Astrocyte (in vitro differentiated cells and primary cell): ENCODE results near the gene ZNF544. TPM values are rescaled to one million over a fixed set of nuclear protein-coding genes. Genes with fewer than 3 reads are reported as not detected.
"Not testable (repeated sequence)": the region's sequence is repeated elsewhere in the genome, so short reads cannot be mapped to it uniquely, and the experiment has no call there.

Experiments
- DNase-seq: peaks from one replicate; pipeline ENCODE4 v3.0.0-alpha.2; 2010; ENCODE audit warnings: low read depth
- FAIRE-seq: peaks from 2 replicates; lab custom pipeline; 2011; peaks lifted over from hg19 to GRCh38; lab: Jason Lieb, UNC
- H2AFZ ChIP-seq: 2 replicates; pipeline ENCODE4 v1.6.0; 2012; ENCODE audit warnings: low read depth, low read length, inconsistent platforms
- H3K27ac ChIP-seq: 2 replicates; pipeline ENCODE4 v1.5.1; 2011; ENCODE audit warnings: low read depth, low read length, inconsistent platforms
- H3K27me3 ChIP-seq: 2 replicates; pipeline ENCODE4 v1.6.0; 2011; ENCODE audit warnings: low read length, inconsistent platforms; ENCODE audit not compliant: insufficient read depth
- H3K36me3 ChIP-seq: 2 replicates; pipeline ENCODE4 v1.5.1; 2011; ENCODE audit warnings: low read length, inconsistent platforms; ENCODE audit not compliant: insufficient read depth
- H3K4me1 ChIP-seq: 2 replicates; pipeline ENCODE4 v1.5.1; 2011; ENCODE audit warnings: low read length, inconsistent platforms; ENCODE audit not compliant: insufficient read depth
- H3K4me2 ChIP-seq: 2 replicates; pipeline ENCODE4 v1.6.0; 2012; ENCODE audit warnings: low read length, inconsistent platforms
- H3K4me3 ChIP-seq: 2 replicates; pipeline ENCODE4 v1.5.1; 2011; ENCODE audit warnings: low read depth, mild to moderate bottlenecking, low read length, inconsistent platforms; ENCODE audit not compliant: insufficient read depth
- H3K79me2 ChIP-seq: 2 replicates; pipeline ENCODE4 v1.6.0; 2012; ENCODE audit warnings: mild to moderate bottlenecking, low read length, inconsistent platforms; ENCODE audit not compliant: insufficient read depth
- H3K9ac ChIP-seq: 2 replicates; pipeline ENCODE4 v1.6.0; 2012; ENCODE audit warnings: mild to moderate bottlenecking, low read length, inconsistent platforms
- H3K9me3 ChIP-seq: 2 replicates; pipeline ENCODE4 v1.5.1; 2012; ENCODE audit warnings: low read depth, mild to moderate bottlenecking, low read length, inconsistent platforms; ENCODE audit not compliant: insufficient read depth
- H4K20me1 ChIP-seq: 2 replicates; pipeline ENCODE4 v1.6.0; 2012; ENCODE audit warnings: low read length, inconsistent platforms; ENCODE audit not compliant: insufficient read depth
- H3K27ac Mint-ChIP-seq: one replicate; pipeline ENCODE4 v1.8.0; 2021; ENCODE audit warnings: mild to moderate bottlenecking, mixed read lengths; ENCODE audit not compliant: unreplicated experiment
- H3K27me3 Mint-ChIP-seq: one replicate; pipeline ENCODE4 v1.8.0; 2021; ENCODE audit warnings: low read depth, mixed read lengths; ENCODE audit not compliant: unreplicated experiment
- H3K36me3 Mint-ChIP-seq: one replicate; pipeline ENCODE4 v1.8.0; 2021; ENCODE audit warnings: low read depth, mixed read lengths; ENCODE audit not compliant: unreplicated experiment
- H3K4me1 Mint-ChIP-seq: one replicate; pipeline ENCODE4 v1.8.0; 2021; ENCODE audit warnings: low read depth, mixed read lengths; ENCODE audit not compliant: unreplicated experiment
- H3K4me3 Mint-ChIP-seq: one replicate; pipeline ENCODE4 v1.8.0; 2021; ENCODE audit warnings: mild to moderate bottlenecking, moderate library complexity, mixed read lengths; ENCODE audit not compliant: unreplicated experiment
- H3K9me3 Mint-ChIP-seq: one replicate; pipeline ENCODE4 v1.8.0; 2021; ENCODE audit warnings: mild to moderate bottlenecking, mixed read lengths; ENCODE audit not compliant: unreplicated experiment
- CTCF ChIP-seq: IDR thresholded peaks from 2 replicates; pipeline ENCODE4 v1.5.1; 2011; ENCODE audit warnings: low read depth, mild to moderate bottlenecking, inconsistent platforms, low read length, moderate library complexity; ENCODE audit not compliant: insufficient read depth
- EZH2 ChIP-seq: IDR thresholded peaks from 2 replicates; pipeline ENCODE4 v1.6.1; 2012; ENCODE audit warnings: mild to moderate bottlenecking, low read length, inconsistent platforms; ENCODE audit not compliant: insufficient read depth
- total RNA-seq: library from RNA; stranded (reverse); gene quantifications from 2 replicates; pipeline ENCODE4 v1.2.1, GENCODE V29; 2021

ZNF544 gene
- total RNA-seq, 1 donor from 2014 or later = 23.4 TPM

- Histone ChIP-seq H3K79me2 (peaks cover 39% of the 10 kb centered on the region), H3K4me1 (peaks cover 10% of the 10 kb centered on the region), H2AFZ (no peak overlapping the region), H3K27me3 (no peaks in the 10 kb centered on the region), H4K20me1 (peaks cover 31% of the 10 kb centered on the region), H3K27ac (no peak overlapping the region), H3K4me2 (no peak overlapping the region), H3K4me3 (no peak overlapping the region), H3K36me3 (peaks cover 35% of the 10 kb centered on the region), H3K9me3 (no peaks in the 10 kb centered on the region), H3K9ac (no peak overlapping the region)
- Mint-ChIP-seq H3K4me1 (peaks cover 10% of the 10 kb centered on the region), H3K9me3 (peaks cover 2% of the 10 kb centered on the region), H3K4me3 (no peak overlapping the region), H3K27me3 (no peaks in the 10 kb centered on the region), H3K36me3 (peaks cover 22% of the 10 kb centered on the region), H3K27ac (peak overlapping the region; percentile 43)
- no peak for DNase-seq
- TF ChIP-seq EZH2 = no peak
- TF ChIP-seq CTCF = no peak
- no peak for FAIRE-seq
Measured at GRCh38 chr19:58307736-58308135, 79.0 kb downstream of the ZNF544 start.

GRCh38 chr19:58310685-58311084, 82.0 kb downstream of the ZNF544 start:
- FAIRE-seq, H3K27me3 ChIP-seq, H3K9me3 Mint-ChIP-seq, H2AFZ ChIP-seq, H3K27ac ChIP-seq, H3K4me1 ChIP-seq, H3K4me3 Mint-ChIP-seq, H3K4me3 ChIP-seq, H3K27ac Mint-ChIP-seq, DNase-seq, H3K9me3 ChIP-seq, H3K27me3 Mint-ChIP-seq, H3K4me1 Mint-ChIP-seq, H3K4me2 ChIP-seq, H3K9ac ChIP-seq: not testable (repeated sequence)
- H3K79me2 ChIP-seq = peaks cover 29% of the 10 kb centered on the region
- peaks cover 52% of the 10 kb centered on the region for H3K36me3 ChIP-seq
- peaks cover 33% of the 10 kb centered on the region for H4K20me1 ChIP-seq
- peaks cover 28% of the 10 kb centered on the region for H3K36me3 Mint-ChIP-seq

GRCh38 chr19:58311345-58311865, 82.7 kb downstream of the ZNF544 start:
- no peak overlapping the region for H3K4me3 ChIP-seq
- H3K9me3 ChIP-seq = no peaks in the 10 kb centered on the region
- Mint-ChIP-seq H3K27ac (no peak overlapping the region), H3K27me3 (no peaks in the 10 kb centered on the region), H3K36me3 (peaks cover 26% of the 10 kb centered on the region), H3K4me3 (peak overlapping the region; percentile 6), H3K9me3 (peaks cover 2% of the 10 kb centered on the region), H3K4me1 (peaks cover under 1% of the 10 kb centered on the region)
- no peak overlapping the region for H3K9ac ChIP-seq
- H4K20me1 ChIP-seq = peaks cover 31% of the 10 kb centered on the region
- no peak overlapping the region for H3K27ac ChIP-seq
- H3K36me3 ChIP-seq = peaks cover 50% of the 10 kb centered on the region
- no peaks in the 10 kb centered on the region for H3K27me3 ChIP-seq
- FAIRE-seq = no peak
- H2AFZ ChIP-seq = no peak overlapping the region
- H3K4me2 ChIP-seq = no peak overlapping the region
- H3K79me2 ChIP-seq = peaks cover 22% of the 10 kb centered on the region
- no peak for DNase-seq
- no peaks in the 10 kb centered on the region for H3K4me1 ChIP-seq
- TF ChIP-seq CTCF = no peak

Other genes starting within 250 kb of the ZNF544 start
- 13.5 and 14.3 TPM in 2 replicates for gene ZNF606, start 226.1 kb upstream of the ZNF544 start, total RNA-seq
- gene ZSCAN1, start 194.9 kb upstream of the ZNF544 start, total RNA-seq = not detected in 2 replicates
- gene ZNF135, start 169.6 kb upstream of the ZNF544 start, total RNA-seq = 1.5 and 1.7 TPM in 2 replicates
- gene ZSCAN18, start 130.7 kb upstream of the ZNF544 start, total RNA-seq = 28.6 and 31.8 TPM in 2 replicates
- 10.8 and 11.1 TPM in 2 replicates for gene ZNF329, start 78.1 kb upstream of the ZNF544 start, total RNA-seq
- gene ZNF274, start 45.9 kb upstream of the ZNF544 start, total RNA-seq = 38.5 and 39.0 TPM in 2 replicates
- 10.0 and 10.4 TPM in 2 replicates for gene ZNF8, start 50.0 kb downstream of the ZNF544 start, total RNA-seq
- gene ERVK3-1, start 76.5 kb downstream of the ZNF544 start, total RNA-seq = 34.6 and 40.9 TPM in 2 replicates
- 2.7 and 3.1 TPM in 2 replicates for gene ZSCAN22, start 98.1 kb downstream of the ZNF544 start, total RNA-seq
- gene A1BG, start 124.6 kb downstream of the ZNF544 start, total RNA-seq = 32.3 and 35.9 TPM in 2 replicates
- 0.43 and 0.55 TPM in 2 replicates for gene ZNF497, start 133.8 kb downstream of the ZNF544 start, total RNA-seq
- gene ZNF837, start 152.1 kb downstream of the ZNF544 start, total RNA-seq = 2.4 and 2.9 TPM in 2 replicates
- gene RPS5, start 158.4 kb downstream of the ZNF544 start, total RNA-seq = 793 and 891 TPM in 2 replicates
- 0.36 and 0.41 TPM in 2 replicates for gene RNF225, start 166.7 kb downstream of the ZNF544 start, total RNA-seq
- gene ZNF584, start 179.7 kb downstream of the ZNF544 start, total RNA-seq = 11.7 and 12.7 TPM in 2 replicates
- gene ZNF132, start 211.2 kb downstream of the ZNF544 start, total RNA-seq = 1.4 and 1.9 TPM in 2 replicates
- 4.9 and 5.7 TPM in 2 replicates for gene ZNF324B, start 222.7 kb downstream of the ZNF544 start, total RNA-seq
- gene ZNF324, start 238.2 kb downstream of the ZNF544 start, total RNA-seq = 9.3 and 9.6 TPM in 2 replicates
- 6.0 and 6.2 TPM in 2 replicates for gene ZNF446, start 247.4 kb downstream of the ZNF544 start, total RNA-seq